ENCODE measurements around the gene TREM2.

TREM2 gene

DNA sequence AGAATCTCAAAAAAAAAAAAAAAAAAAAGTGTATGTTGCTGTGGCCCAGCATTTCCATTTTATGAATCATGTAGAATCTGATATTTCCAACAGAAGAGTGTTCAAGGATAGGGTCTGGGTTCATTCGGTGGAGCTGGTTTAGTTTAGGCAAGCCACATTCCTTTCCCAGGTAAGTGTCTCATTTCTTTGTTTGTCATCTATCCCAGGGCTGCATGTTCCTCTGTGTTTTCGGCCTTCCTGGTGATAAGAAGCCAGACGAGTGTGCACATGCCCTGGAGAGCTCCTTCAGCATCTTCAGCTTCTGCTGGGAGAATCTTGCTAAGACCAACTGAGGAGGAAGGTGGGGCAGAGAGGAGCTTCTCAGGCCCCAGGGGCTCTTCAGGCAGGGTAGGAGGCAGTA is 51.9 kb downstream of the TREM2 start:
- no peaks in the 10 kb centered on the region for H3K4me1 ChIP-seq (ENCODE audit: insufficient read depth, poor library complexity, severe bottlenecking)
- H3K27ac ChIP-seq (ENCODE audit: poor library complexity, severe bottlenecking), result peak overlapping the region; percentile 35
- DNase-seq (ENCODE audit: low spot score), result no peak
- TF ChIP-seq, protein P1, sequence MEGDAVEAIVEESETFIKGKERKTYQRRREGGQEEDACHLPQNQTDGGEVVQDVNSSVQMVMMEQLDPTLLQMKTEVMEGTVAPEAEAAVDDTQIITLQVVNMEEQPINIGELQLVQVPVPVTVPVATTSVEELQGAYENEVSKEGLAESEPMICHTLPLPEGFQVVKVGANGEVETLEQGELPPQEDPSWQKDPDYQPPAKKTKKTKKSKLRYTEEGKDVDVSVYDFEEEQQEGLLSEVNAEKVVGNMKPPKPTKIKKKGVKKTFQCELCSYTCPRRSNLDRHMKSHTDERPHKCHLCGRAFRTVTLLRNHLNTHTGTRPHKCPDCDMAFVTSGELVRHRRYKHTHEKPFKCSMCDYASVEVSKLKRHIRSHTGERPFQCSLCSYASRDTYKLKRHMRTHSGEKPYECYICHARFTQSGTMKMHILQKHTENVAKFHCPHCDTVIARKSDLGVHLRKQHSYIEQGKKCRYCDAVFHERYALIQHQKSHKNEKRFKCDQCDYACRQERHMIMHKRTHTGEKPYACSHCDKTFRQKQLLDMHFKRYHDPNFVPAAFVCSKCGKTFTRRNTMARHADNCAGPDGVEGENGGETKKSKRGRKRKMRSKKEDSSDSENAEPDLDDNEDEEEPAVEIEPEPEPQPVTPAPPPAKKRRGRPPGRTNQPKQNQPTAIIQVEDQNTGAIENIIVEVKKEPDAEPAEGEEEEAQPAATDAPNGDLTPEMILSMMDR (IDR thresholded peaks at IDR 0.05; ENCODE audit: poor library complexity, severe bottlenecking), result no peak
- ATAC-seq (ENCODE audit: low read depth), result peak; percentile 87
- no peaks in the 10 kb centered on the region for H3K9me3 ChIP-seq (ENCODE audit: severe bottlenecking)
- no peaks in the 10 kb centered on the region for H3K27me3 ChIP-seq (ENCODE audit: insufficient read depth, poor library complexity, severe bottlenecking)
- H3K36me3 ChIP-seq (ENCODE audit: low read depth), result no peaks in the 10 kb centered on the region
- no peak overlapping the region for H3K4me3 ChIP-seq (ENCODE audit: severe bottlenecking)

Measured in RWPE2 (cell line).